Measurements from ENCODE around the gene ATXN10.
A peak's percentile ranks its signal among the peaks of the same experiment; 100 is the strongest.

ATXN10 gene

GRCh38 chr22:45866646-45867117, 195.0 kb downstream of the ATXN10 start:
- TF ChIP-seq CTCF (IDR thresholded peaks at IDR 0.05; ENCODE audit: control extremely low read depth, extremely low read depth, low read depth, missing control alignments): no peak
- ChIA-PET CTCF (no interaction called here), POLR2A (no interaction called here)
- peak; percentile 24 for DNase-seq (ENCODE audit: extremely low spot score)

GRCh38 chr22:45867118-45867905, 195.7 kb downstream of the ATXN10 start:
- peak; percentile 53 for DNase-seq (ENCODE audit: extremely low spot score)
- ChIA-PET CTCF (no interaction called here), POLR2A (no interaction called here)
- TF ChIP-seq CTCF (IDR thresholded peaks at IDR 0.05; ENCODE audit: control extremely low read depth, extremely low read depth, low read depth, missing control alignments): peak; percentile 34

GRCh38 chr22:45867906-45868555, 196.4 kb downstream of the ATXN10 start:
- ChIA-PET POLR2A (no interaction called here), CTCF (no interaction called here)
- no peak for TF ChIP-seq CTCF (IDR thresholded peaks at IDR 0.05; ENCODE audit: control extremely low read depth, extremely low read depth, low read depth, missing control alignments)
- peak; percentile 14 for DNase-seq (ENCODE audit: extremely low spot score)

DNA sequence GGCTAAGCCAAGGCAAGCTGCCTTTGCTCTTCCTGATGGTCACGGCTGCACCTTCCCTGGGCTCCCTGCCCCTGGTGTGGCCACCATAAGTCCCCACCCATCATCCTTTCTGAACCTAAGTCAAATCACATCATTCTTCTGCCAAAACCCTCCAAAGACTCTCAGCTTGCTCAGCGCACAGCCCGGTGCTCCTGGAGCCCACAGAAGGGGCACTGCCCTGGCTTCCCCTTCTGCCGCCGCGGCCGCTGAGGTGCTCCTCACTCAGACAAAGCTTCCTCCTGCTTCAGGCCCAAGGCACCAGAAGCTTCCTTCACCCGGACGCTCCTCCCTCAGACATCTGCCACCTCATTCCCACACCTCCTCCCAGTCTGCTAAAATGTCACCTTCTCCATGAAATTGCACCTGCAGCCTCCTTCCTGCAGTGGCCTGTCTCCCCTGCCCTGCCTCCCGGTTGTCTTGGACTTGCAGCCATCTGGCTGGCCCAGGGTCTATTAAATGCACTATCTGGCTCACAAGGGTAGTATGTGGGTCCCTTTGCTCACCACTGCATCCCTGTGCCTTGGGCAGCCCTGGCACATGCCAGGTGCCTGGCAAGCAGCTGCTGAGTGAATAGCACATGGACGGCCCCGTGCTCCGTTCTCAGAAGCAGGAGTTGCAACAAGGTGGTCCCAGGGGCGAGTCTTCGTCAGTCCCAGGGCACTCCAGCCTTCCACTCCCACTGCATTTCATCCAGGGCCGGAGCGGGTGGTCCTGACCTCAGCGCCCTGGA, 197.1 kb downstream of the ATXN10 start:
- no peak for TF ChIP-seq CTCF (IDR thresholded peaks at IDR 0.05; ENCODE audit: control extremely low read depth, extremely low read depth, low read depth, missing control alignments)
- CTCF ChIA-PET: no interaction called here
- peak; percentile 11 for DNase-seq (ENCODE audit: extremely low spot score)
- POLR2A ChIA-PET: no interaction called here

GRCh38 chr22:45869340-45869847, 197.8 kb downstream of the ATXN10 start:
- DNase-seq (ENCODE audit: extremely low spot score): no peak
- ChIA-PET CTCF (no interaction called here), POLR2A (no interaction called here)
- no peak for TF ChIP-seq CTCF (IDR thresholded peaks at IDR 0.05; ENCODE audit: control extremely low read depth, extremely low read depth, low read depth, missing control alignments)

DNA sequence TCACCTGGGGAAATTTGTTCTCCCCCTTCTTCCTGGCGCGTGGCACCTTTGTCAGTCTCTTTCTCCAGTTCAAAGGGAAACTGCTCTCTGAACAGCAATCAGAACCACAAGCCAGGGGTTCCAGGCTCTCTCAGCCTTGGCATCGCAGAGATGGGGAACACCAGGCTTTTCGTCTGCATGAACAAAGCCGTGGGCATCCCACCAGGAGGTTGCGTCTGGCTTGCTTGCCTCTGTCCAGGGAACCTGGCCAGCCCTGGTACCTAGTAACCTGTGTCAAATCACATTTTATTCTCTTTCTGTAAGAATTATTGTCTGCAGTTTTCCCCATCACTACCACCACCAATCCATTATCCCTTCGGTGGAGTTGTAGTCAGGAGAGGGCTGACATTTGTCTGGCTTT, 198.4 kb downstream of the ATXN10 start:
- no peak for DNase-seq (ENCODE audit: extremely low spot score)
- TF ChIP-seq CTCF (IDR thresholded peaks at IDR 0.05; ENCODE audit: control extremely low read depth, extremely low read depth, low read depth, missing control alignments): no peak
- ChIA-PET POLR2A (no interaction called here), CTCF (no interaction called here)

Measured in GM10248 (cell line).